HEK293 (cell line): ENCODE results near the gene ZNF32.

Experiments
- CTCF ChIA-PET: fragments of 350-600 bp; formaldehyde crosslinking; extraction: SDS; loops from one replicate; lab custom pipeline; 2021; ENCODE audit warnings: antibody characterized with exemption; lab: Yijun Ruan, JAX
- POLR2A ChIA-PET: fragments of 300-600 bp; formaldehyde crosslinking; extraction: SDS; loops from one replicate; lab custom pipeline; 2020; ENCODE audit warnings: antibody characterized with exemption, inconsistent platforms; lab: Yijun Ruan, JAX
- H3K27ac ChIP-seq: fragments of 200-500 bp; sonication (Bioruptor generic); 2 replicates; pipeline ENCODE4 v1.5.1; 2014; ENCODE audit warnings: low read depth, low read length, control low read depth, inconsistent platforms; ENCODE audit errors: extremely low read depth
- H3K36me3 ChIP-seq, 2 experiments: fragments of 200-500 bp in 1 of 2; sonication (Bioruptor generic) in 1 of 2; 1 replicate in 1 of 2; 2 replicates in 1 of 2; pipeline ENCODE4 v1.5.1; 2014 to 2017; ENCODE audit warnings: inconsistent platforms in 2 of 2, low read length in 2 of 2; ENCODE audit not compliant: control insufficient read depth in 2 of 2, insufficient read depth in 1 of 2
- H3K4me1 ChIP-seq: fragments of 200-500 bp; sonication (Bioruptor generic); 2 replicates; pipeline ENCODE4 v1.5.1; 2014; ENCODE audit warnings: mild to moderate bottlenecking, low read length, inconsistent platforms; ENCODE audit not compliant: control insufficient read depth, insufficient read depth
- H3K4me3 ChIP-seq: 2 replicates; pipeline ENCODE4 v1.5.1; 2011; ENCODE audit warnings: low read depth, mild to moderate bottlenecking, control low read depth, low read length, moderate library complexity
- H3K9me3 ChIP-seq: fragments of 200-500 bp; sonication (Bioruptor generic); 2 replicates; pipeline ENCODE4 v1.5.1; 2014; ENCODE audit warnings: low read depth, low read length, inconsistent platforms; ENCODE audit not compliant: control insufficient read depth, insufficient read depth
- GFI1B ChIP-seq: fragments of 450-650 bp; formaldehyde crosslinking; IDR thresholded peaks from 2 replicates; pipeline ENCODE4 v1.5.1; 2016; ENCODE audit warnings: missing biosample characterization, missing genetic modification characterization
- MZF1 ChIP-seq: fragments of 450-650 bp; formaldehyde crosslinking; IDR thresholded peaks from 2 replicates; pipeline ENCODE4 v1.5.1; 2017; ENCODE audit warnings: missing biosample characterization, missing genetic modification characterization, borderline replicate concordance
- OVOL3 ChIP-seq: fragments of 450-650 bp; formaldehyde crosslinking; IDR thresholded peaks from 2 replicates; pipeline ENCODE4 v1.5.1; 2016; ENCODE audit warnings: missing biosample characterization, missing genetic modification characterization
- PRDM10 ChIP-seq: fragments of 450-650 bp; formaldehyde crosslinking; IDR thresholded peaks from 2 replicates; pipeline ENCODE4 v1.5.1; 2016; ENCODE audit warnings: missing biosample characterization, missing genetic modification characterization
- PRDM4 ChIP-seq: fragments of 450-650 bp; formaldehyde crosslinking; IDR thresholded peaks from 2 replicates; pipeline ENCODE4 v1.5.1; 2017; ENCODE audit warnings: missing biosample characterization, missing genetic modification characterization
- SCRT2 ChIP-seq: fragments of 450-650 bp; formaldehyde crosslinking; IDR thresholded peaks from 2 replicates; pipeline ENCODE4 v1.5.1; 2016; ENCODE audit warnings: missing biosample characterization, missing genetic modification characterization
- SP2 ChIP-seq: fragments of 450-650 bp; formaldehyde crosslinking; IDR thresholded peaks from 2 replicates; pipeline ENCODE4 v1.5.1; 2016; ENCODE audit warnings: missing biosample characterization, missing genetic modification characterization
- TRIM28 ChIP-seq: IDR thresholded peaks from 2 replicates; pipeline ENCODE4 v1.6.1; 2011; ENCODE audit warnings: low read length, control low read depth, borderline replicate concordance
- ZBTB17 ChIP-seq: fragments of 450-650 bp; formaldehyde crosslinking; IDR thresholded peaks from 2 replicates; pipeline ENCODE4 v1.5.1; 2016; ENCODE audit warnings: missing biosample characterization, missing genetic modification characterization
- ZBTB8A ChIP-seq: fragments of 450-650 bp; formaldehyde crosslinking; IDR thresholded peaks from 2 replicates; pipeline ENCODE4 v1.5.1; 2016; ENCODE audit warnings: missing biosample characterization, missing genetic modification characterization
- ZIC2 ChIP-seq: fragments of 450-650 bp; formaldehyde crosslinking; IDR thresholded peaks from 2 replicates; pipeline ENCODE4 v1.5.1; 2016; ENCODE audit warnings: missing biosample characterization, missing genetic modification characterization
- ZNF335 ChIP-seq: fragments of 450-650 bp; formaldehyde crosslinking; conservative IDR thresholded peaks from 2 replicates; pipeline ENCODE4 v1.5.1; 2016; ENCODE audit warnings: missing biosample characterization, missing genetic modification characterization
- ZNF510 ChIP-seq: fragments of 450-650 bp; formaldehyde crosslinking; IDR thresholded peaks from 2 replicates; pipeline ENCODE4 v1.5.1; 2018; ENCODE audit warnings: mild to moderate bottlenecking, missing genetic modification characterization, missing biosample characterization; ENCODE audit not compliant: insufficient replicate concordance
- ZNF548 ChIP-seq: fragments of 450-650 bp; formaldehyde crosslinking; IDR thresholded peaks from 2 replicates; pipeline ENCODE4 v1.5.1; 2016; ENCODE audit warnings: missing biosample characterization, missing genetic modification characterization
- ZNF555 ChIP-seq: fragments of 450-650 bp; formaldehyde crosslinking; conservative IDR thresholded peaks from 2 replicates; pipeline ENCODE4 v1.5.1; 2017; ENCODE audit warnings: missing biosample characterization, mild to moderate bottlenecking, missing genetic modification characterization, inconsistent platforms
- ZNF677 ChIP-seq: fragments of 450-650 bp; IDR thresholded peaks from 2 replicates; pipeline ENCODE4 v1.5.0; 2018; ENCODE audit warnings: missing biosample characterization, mild to moderate bottlenecking, missing genetic modification characterization, moderate library complexity
- ZSCAN30 ChIP-seq: fragments of 450-650 bp; IDR thresholded peaks from 2 replicates; pipeline ENCODE4 v1.5.1; 2018; ENCODE audit warnings: missing biosample characterization, mild to moderate bottlenecking, missing genetic modification characterization, moderate library complexity
- ZXDB ChIP-seq: fragments of 450-650 bp; formaldehyde crosslinking; IDR thresholded peaks from 2 replicates; pipeline ENCODE4 v1.5.1; 2016; ENCODE audit warnings: missing biosample characterization, missing genetic modification characterization
- TF ChIP-seq, protein P1 (sequence below): fragments of 450-650 bp; formaldehyde crosslinking; IDR thresholded peaks from 2 replicates; pipeline ENCODE4 v1.5.1; 2016; ENCODE audit warnings: missing biosample characterization, missing genetic modification characterization

Gene ZNF32

DNA sequence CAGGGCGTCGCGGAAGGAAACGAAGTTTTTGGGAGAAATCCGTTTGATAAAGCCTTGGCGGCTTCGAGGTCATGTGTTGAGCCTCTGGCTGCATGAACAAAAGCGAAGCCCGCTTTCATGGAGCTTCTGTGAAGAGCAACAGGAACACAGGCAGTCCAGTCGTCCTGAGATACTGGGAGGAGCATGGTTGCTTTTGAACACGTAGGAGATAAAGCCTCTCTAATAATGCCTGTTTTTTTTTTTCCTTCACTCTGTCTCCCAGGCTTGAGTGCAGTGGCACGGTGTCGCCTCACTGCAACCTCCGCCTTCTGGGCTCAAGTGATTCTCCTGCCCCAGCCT lies 473 bp upstream of the ZNF32 start:
- no peaks in the 10 kb centered on the region for H3K9me3 ChIP-seq
- CTCF ChIA-PET = no interaction called here
- TF ChIP-seq ZNF677 (tag by site-specific recombination) (no peak), ZSCAN30 (tag by site-specific recombination) (no peak), ZBTB17 (tag by site-specific recombination) (peak; percentile 8; the same call in 1 of the 2 replicates), SCRT2 (tag by site-specific recombination) (peak; percentile 43; the same call in 1 of the 2 replicates), ZNF510 (tag by site-specific recombination) (no peak), ZNF555 (tag by site-specific recombination) (no peak), ZNF335 (tag by site-specific recombination) (peak; percentile 97), PRDM4 (tag by site-specific recombination) (no peak), GFI1B (no peak), ZBTB8A (tag by site-specific recombination) (0 out of 2 replicates have a peak, but pooled peaks have one; percentile 2)
- peaks cover 0 to 30% of the 10 kb centered on the region in 2 experiments; a peak in 1 of 3 replicates for H3K36me3 ChIP-seq
- POLR2A ChIA-PET = interaction anchor here (1.3 kb wide), 1 partner anchor 87 kb away, joined by 3 read pairs; no protein-coding TSS in a partner anchor
- peak overlapping the region; percentile 34 for H3K4me3 ChIP-seq
- H3K27ac ChIP-seq = no peak overlapping the region; the same call in 1 of the 2 replicates
- no peaks in the 10 kb centered on the region for H3K4me1 ChIP-seq

DNA sequence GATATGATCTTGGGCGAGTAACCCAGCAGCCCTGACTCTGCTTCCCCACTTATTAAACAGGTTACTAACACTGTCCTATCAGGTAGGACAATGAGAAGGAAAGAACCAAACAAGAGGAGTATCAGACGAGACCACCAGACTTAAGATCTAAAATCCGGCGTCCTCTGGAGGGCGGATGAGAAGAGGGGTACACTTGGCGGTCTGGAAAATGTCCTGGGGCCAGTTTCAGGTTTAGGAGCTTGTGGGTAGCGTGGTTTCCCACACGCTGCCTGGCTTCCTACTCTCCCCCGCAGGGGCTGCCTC lies 635 bp downstream of the ZNF32 start:
- Histone ChIP-seq H3K9me3 (no peaks in the 10 kb centered on the region), H3K27ac (peak overlapping the region; percentile 66), H3K36me3 (peaks cover 0 to 41% of the 10 kb centered on the region in 2 experiments; a peak in 1 of 3 replicates), H3K4me3 (peak overlapping the region; percentile 43), H3K4me1 (no peaks in the 10 kb centered on the region)
- ChIA-PET CTCF (interaction anchor here (0.8 kb wide), 1 partner anchor 37 kb away, joined by 3 read pairs; no protein-coding TSS in a partner anchor), POLR2A (no interaction called here)
- TF ChIP-seq ZXDB (tag by site-specific recombination) = peak; percentile 40; the same call in 1 of the 2 replicates
- TF ChIP-seq ZNF335 (tag by site-specific recombination) = no peak
- peak; percentile 60; the same call in 1 of the 2 replicates for TF ChIP-seq PRDM10 (tag by site-specific recombination)

- no peaks in the 10 kb centered on the region for H3K9me3 ChIP-seq
- H3K4me1 ChIP-seq = no peaks in the 10 kb centered on the region
- TF ChIP-seq OVOL3 (tag by site-specific recombination) (no peak), ZIC2 (tag by site-specific recombination) (0 out of 2 replicates have a peak, but pooled peaks have one; percentile 25), ZNF548 (tag by site-specific recombination) (no peak), MZF1 (tag by site-specific recombination) (no peak), SP2 (tag by site-specific recombination) (no peak), TRIM28 (no peak)
- TF ChIP-seq, protein P1, sequence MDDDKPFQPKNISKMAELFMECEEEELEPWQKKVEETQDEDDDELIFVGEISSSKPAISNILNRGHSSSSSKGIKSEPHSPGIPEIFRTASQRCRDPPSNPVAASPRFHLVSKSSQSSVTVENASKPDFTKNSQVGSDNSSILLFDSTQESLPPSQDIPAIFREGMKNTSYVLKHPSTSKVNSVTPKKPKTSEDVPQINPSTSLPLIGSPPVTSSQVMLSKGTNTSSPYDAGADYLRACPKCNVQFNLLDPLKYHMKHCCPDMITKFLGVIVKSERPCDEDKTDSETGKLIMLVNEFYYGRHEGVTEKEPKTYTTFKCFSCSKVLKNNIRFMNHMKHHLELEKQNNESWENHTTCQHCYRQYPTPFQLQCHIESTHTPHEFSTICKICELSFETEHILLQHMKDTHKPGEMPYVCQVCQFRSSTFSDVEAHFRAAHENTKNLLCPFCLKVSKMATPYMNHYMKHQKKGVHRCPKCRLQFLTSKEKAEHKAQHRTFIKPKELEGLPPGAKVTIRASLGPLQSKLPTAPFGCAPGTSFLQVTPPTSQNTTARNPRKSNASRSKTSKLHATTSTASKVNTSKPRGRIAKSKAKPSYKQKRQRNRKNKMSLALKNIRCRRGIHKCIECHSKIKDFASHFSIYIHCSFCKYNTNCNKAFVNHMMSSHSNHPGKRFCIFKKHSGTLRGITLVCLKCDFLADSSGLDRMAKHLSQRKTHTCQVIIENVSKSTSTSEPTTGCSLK = no peak
- no peak overlapping the region for H3K27ac ChIP-seq
- ChIA-PET POLR2A (no interaction called here), CTCF (interaction anchor here (0.8 kb wide), 1 partner anchor 37 kb away, joined by 3 read pairs; no protein-coding TSS in a partner anchor)
- H3K4me3 ChIP-seq = no peak overlapping the region
- peaks cover 0 to 43% of the 10 kb centered on the region in 2 experiments; a peak in 1 of 3 replicates for H3K36me3 ChIP-seq
These were observed 1.1 kb downstream of the ZNF32 start for GRCh38 chr10:43647576-43647975.
